Motor neuron (in vitro differentiated cells): ENCODE measurements around the gene LRRC3C. TPM values are rescaled to one million over a fixed set of nuclear protein-coding genes. Genes with fewer than 3 reads are reported as not detected.

Experiments
- ATAC-seq, 8 experiments: fragments of 200-7000 bp; cut with Tn5 transposase; replicated peaks in 6 of 8; 2 replicates each; pipeline ENCODE4 v1.8.0; 2021; ENCODE audit warnings: mild to moderate bottlenecking in 8 of 8, moderate library complexity in 8 of 8
- H3K27ac ChIP-seq, 2 donors: fragments of 250-450 bp; sonication (Bioruptor Pico); 2 replicates each; pipeline ENCODE4 v1.9.0; 2021; ENCODE audit warnings: antibody characterized with exemption in 2 of 2, mild to moderate bottlenecking in 2 of 2, moderate library complexity in 1 of 2
- H3K4me1 ChIP-seq, 2 donors: fragments of 250-450 bp; sonication (Bioruptor Pico); replicated peaks in 1 of 2; 2 replicates each; pipeline ENCODE4 v1.6.1; 2021; ENCODE audit warnings: antibody characterized with exemption in 2 of 2, mild to moderate bottlenecking in 2 of 2, moderate library complexity in 1 of 2
- H3K4me3 ChIP-seq, 5 donors: fragments of 250-450 bp; sonication (Bioruptor Pico); 2 replicates each; pipeline ENCODE4 v1.9.0; 2021; ENCODE audit warnings: antibody characterized with exemption in 5 of 5, mild to moderate bottlenecking in 5 of 5, moderate library complexity in 4 of 5
- WGBS, 10 experiments: fragments of 450-650 bp; shearing (Covaris generic); methylation state at CpG; one replicate each; pipeline ENCODE4 v1.0.0; 2022; 5-methylcytosine and 5-hydroxymethylcytosine counted together
- in situ Hi-C, 9 experiments: fragments of 400-800 bp; cut with MboI; loops; one replicate each; pipeline ENCODE4 v1.15.0; 2021; ENCODE audit warnings: low sequenced_read_pairs in 9 of 9, low pct_unique_long_range_greater_than_20kb in 2 of 9; ENCODE audit not compliant: unreplicated experiment in 9 of 9
- total RNA-seq, 8 experiments: library from RNA; unstranded; fragments of 300-600 nt; gene quantifications; 2 replicates each; pipeline versions ENCODE4 v1.2.3 to v1.2.4, GENCODE V29; 2022

The LRRC3C gene
- total RNA-seq, 8 experiments from 2014 or later, result 0.52 TPM; not detected in 7

DNA sequence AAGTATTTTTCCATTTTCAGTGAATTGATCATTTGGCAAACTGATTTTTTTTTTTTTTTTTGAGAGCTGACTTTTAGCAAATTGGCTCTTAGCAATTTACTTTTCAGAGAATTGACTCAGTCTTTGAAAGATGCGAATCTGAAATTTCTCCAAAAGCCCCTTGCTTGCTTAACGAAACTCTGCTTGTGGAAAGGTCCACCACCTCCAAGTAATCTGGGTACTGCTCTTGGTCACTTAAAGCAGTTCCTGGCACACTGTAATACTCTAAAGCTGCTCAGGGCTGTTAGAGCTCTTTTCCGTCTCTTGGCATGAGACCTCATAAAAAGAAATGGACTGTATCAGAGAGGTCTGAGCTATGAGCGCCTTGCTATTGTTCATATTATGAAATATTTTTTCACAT is 12.0 kb upstream of the LRRC3C start:
- ATAC-seq, result no peak
- Histone ChIP-seq H3K27ac (no peak overlapping the region), H3K4me1 (no peaks in the 10 kb centered on the region), H3K4me3 (no peak overlapping the region)
- in situ Hi-C loops, result no loop called here
- WGBS, 10 experiments, result 81 to 100% (median 100%) methylated on average over 1 to 4 of the region's 4 CpGs; no CpG with 5 or more reads in 3 of the 10 experiments

GRCh38 chr17:39916918-39917317 is 10.6 kb upstream of the LRRC3C start:
- no peaks in the 10 kb centered on the region for H3K4me1 ChIP-seq
- 60 to 100% (median 85%) methylated on average over 1 to 5 of the region's 7 CpGs; no CpG with 5 or more reads in 2 of the 10 experiments for WGBS, 10 experiments
- in situ Hi-C loops, result no loop called here
- no peak overlapping the region for H3K27ac ChIP-seq
- H3K4me3 ChIP-seq, result no peak overlapping the region
- ATAC-seq, result peak in 2 of 8 experiments; percentile 39 to 55

- ATAC-seq, result no peak
- H3K4me1 ChIP-seq, result no peaks in the 10 kb centered on the region
- in situ Hi-C loops, result no loop called here
- H3K4me3 ChIP-seq, result no peak overlapping the region
- no peak overlapping the region for H3K27ac ChIP-seq
- WGBS, 10 experiments, result 80 to 100% (median 100%) methylated on average over 1 to 4 of the region's 9 CpGs; no CpG with 5 or more reads in 4 of the 10 experiments
Measured at GRCh38 chr17:39919087-39919683, 8.3 kb upstream of the LRRC3C start.

GRCh38 chr17:39920218-39921210 is 7.0 kb upstream of the LRRC3C start:
- Histone ChIP-seq H3K4me3 (no peak overlapping the region), H3K27ac (no peak overlapping the region), H3K4me1 (peaks cover 2 to 6% of the 10 kb centered on the region in 2 donors)
- 77 to 100% (median 90%) methylated on average over 1 to 4 of the region's 19 CpGs; no CpG with 5 or more reads in 5 of the 10 experiments for WGBS, 10 experiments
- ATAC-seq, result peak in 4 of 8 experiments; percentile 24 to 60 (median 38)
- in situ Hi-C loops, result no loop called here

GRCh38 chr17:39921323-39921722 is 6.2 kb upstream of the LRRC3C start:
- in situ Hi-C loops, result no loop called here
- peaks cover 10 to 14% of the 10 kb centered on the region in 2 donors for H3K4me1 ChIP-seq
- no peak overlapping the region for H3K27ac ChIP-seq
- peak in 3 of 8 experiments; percentile 6 to 26 (median 9) for ATAC-seq
- no peak overlapping the region for H3K4me3 ChIP-seq
- 92 to 100% methylated on average over 1 to 2 of the region's 5 CpGs; no CpG with 5 or more reads in 8 of the 10 experiments for WGBS, 10 experiments

DNA sequence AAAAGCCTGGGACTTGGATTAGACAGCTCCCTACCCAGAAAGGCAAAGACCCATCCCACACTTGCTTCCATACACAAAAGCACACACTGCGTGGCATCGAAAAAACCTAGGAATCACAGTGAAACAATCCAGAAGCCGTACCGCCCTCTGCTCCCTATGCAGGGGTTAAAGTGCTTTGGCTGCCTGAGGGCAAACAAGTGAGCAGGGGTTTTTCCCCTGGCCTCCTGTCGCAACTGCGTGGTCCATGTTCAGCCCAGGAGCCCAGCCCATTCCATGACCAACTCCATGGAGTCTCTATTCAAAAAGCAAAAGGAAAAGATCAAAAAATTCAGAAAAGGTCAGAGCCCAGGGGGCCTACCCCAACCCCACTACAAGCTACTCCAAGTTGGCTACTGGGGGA is 5.5 kb upstream of the LRRC3C start:
- no peak for ATAC-seq
- in situ Hi-C loops, result no loop called here
- Histone ChIP-seq H3K4me1 (peaks cover 10 to 17% of the 10 kb centered on the region in 2 donors), H3K27ac (no peak overlapping the region), H3K4me3 (no peak overlapping the region)
- WGBS, 10 experiments, result 93 to 100% (median 94%) methylated on average over 2 to 6 of the region's 6 CpGs; no CpG with 5 or more reads in 7 of the 10 experiments

GRCh38 chr17:39923230-39923629 is 4.3 kb upstream of the LRRC3C start:
- ATAC-seq, result no peak
- H3K27ac ChIP-seq, result no peak overlapping the region
- WGBS, 10 experiments, result 83 to 100% (median 100%) methylated on average over 1 to 4 of the region's 6 CpGs; no CpG with 5 or more reads in 5 of the 10 experiments

DNA sequence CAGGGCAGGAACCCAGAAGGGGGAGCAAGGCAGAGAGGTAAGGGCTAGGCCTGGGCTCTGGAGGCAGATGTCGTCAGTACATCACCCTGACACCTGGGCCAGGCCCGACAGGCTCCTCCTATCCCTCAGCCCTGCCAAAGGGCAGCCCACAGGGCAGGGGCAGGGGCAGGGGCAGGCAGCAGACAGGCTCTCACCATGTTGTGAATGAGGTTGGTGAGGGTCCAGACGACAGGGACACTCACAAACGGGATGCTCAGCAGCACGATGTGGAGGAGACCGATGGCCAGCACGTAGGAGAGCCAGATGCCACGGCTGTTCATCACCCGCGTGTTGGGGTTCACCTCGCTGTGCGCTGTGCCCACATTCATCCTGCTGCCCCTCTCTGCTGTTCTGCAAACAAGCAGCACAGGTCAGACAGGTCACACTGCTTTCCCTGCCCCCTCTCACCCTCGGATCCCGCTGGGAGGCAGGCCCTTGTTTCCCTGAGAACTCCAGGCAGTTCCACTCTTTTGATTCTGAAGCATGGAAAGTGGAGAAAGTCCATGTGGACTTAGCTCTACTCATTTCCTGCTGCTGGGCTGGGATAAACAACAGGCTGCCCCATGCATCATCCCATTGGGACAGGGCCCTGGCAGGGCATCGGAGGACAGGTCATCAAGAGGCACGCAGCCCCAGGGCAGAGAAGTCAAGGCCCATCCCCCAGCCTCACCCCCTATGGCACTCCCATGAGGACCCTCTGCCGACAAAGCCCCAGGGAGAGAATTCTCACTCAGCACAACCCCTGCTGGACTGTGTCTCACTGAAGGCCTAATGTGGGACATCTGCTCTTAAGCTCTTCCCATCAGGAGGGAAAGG is 3.5 kb upstream of the LRRC3C start:
- Histone ChIP-seq H3K27ac (no peak overlapping the region), H3K4me1 (peaks cover 13 to 17% of the 10 kb centered on the region in 2 donors), H3K4me3 (no peak overlapping the region)
- ATAC-seq, result no peak
- in situ Hi-C loops, result no loop called here
- WGBS, 10 experiments, result 58 to 80% methylated on average over 1 to 3 of the region's 17 CpGs; no CpG with 5 or more reads in 8 of the 10 experiments

More at GRCh38 chr17:39923230-39923629, 4.3 kb upstream of the LRRC3C start:
- peaks cover 11 to 17% of the 10 kb centered on the region in 2 donors for H3K4me1 ChIP-seq
- in situ Hi-C loops, result no loop called here
- H3K4me3 ChIP-seq, result no peak overlapping the region

- Histone ChIP-seq H3K4me3 (no peak overlapping the region), H3K4me1 (peaks cover 13 to 17% of the 10 kb centered on the region in 2 donors), H3K27ac (no peak overlapping the region)
- in situ Hi-C loops, result no loop called here
- no CpG with 5 or more reads among the region's 3 CpGs for WGBS, 10 experiments
- no peak for ATAC-seq
Measured at GRCh38 chr17:39924691-39925055, 2.9 kb upstream of the LRRC3C start.

GRCh38 chr17:39925282-39926134 is 2.0 kb upstream of the LRRC3C start:
- no peak overlapping the region for H3K27ac ChIP-seq
- no peak overlapping the region for H3K4me3 ChIP-seq
- in situ Hi-C loops, result no loop called here
- peaks cover 13 to 17% of the 10 kb centered on the region in 2 donors for H3K4me1 ChIP-seq
- WGBS, 10 experiments, result 28 to 100% (median 85%) methylated on average over 1 to 8 of the region's 11 CpGs
- no peak for ATAC-seq

- WGBS, 10 experiments, result 20 to 100% (median 95%) methylated on average over 1 to 2 of the region's 4 CpGs; no CpG with 5 or more reads in 6 of the 10 experiments
- H3K4me1 ChIP-seq, result peaks cover 13 to 17% of the 10 kb centered on the region in 2 donors
- in situ Hi-C loops, result no loop called here
- peak overlapping the region; percentile 72 to 96 (median 92) for H3K4me3 ChIP-seq
- no peak for ATAC-seq
- no peak overlapping the region for H3K27ac ChIP-seq
Measured at GRCh38 chr17:39926135-39926587, 1.4 kb upstream of the LRRC3C start.
